Muscle of arm (tissue), 12 donors: ENCODE data around the gene PALLD. TPM values are rescaled to one million over a fixed set of nuclear protein-coding genes. Genes with fewer than 3 reads are reported as not detected.

Experiments used
- DNase-seq: peaks from one replicate; pipeline ENCODE4 v3.0.0-alpha.2; 2013
- polyA plus RNA-seq, 12 donors: library from polyadenylated mRNA; unstranded; fragments of 120-200 nt; gene quantifications; one replicate each; pipeline ENCODE4 v1.2.1, GENCODE V29; 2013; ENCODE audit not compliant: insufficient read length in 12 of 12

PALLD gene
- polyA plus RNA-seq, 12 donors, result 114 to 205 (median 160) TPM; not detected in 1

DNA sequence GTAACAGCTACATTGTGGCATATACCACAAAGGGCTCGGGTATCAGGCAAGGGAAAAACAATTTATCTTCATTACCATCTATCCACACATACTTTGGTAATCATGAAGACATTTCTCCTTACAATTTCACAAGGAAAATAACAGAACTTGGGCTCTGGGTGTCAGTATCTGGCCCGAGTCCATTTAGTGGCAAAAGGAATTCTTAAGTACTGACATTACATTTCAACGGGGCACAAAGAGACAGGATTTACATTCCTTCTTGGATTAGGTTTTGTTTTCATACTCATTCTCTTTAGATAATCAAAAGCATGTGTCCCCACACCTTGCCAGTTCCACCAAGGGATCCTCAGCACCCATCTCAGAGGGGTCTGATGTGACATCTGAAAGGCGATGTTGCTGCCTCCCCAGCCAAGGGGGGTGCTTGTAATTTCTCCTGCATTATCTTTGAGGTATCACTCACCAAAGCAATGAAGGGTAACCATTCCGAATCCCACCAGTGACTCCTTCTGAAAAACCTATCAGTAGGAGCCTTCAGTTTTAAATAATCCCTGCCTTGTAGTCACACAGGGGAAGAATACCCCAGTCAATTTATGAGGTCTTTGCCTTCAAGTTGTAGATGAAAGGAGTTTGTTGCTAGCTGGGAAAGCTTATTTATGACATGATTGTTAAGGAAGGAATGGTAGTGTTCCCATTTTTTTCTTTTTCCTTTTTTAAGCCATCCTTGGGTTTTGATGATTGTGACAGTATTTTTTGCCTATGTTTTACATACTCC is 118.6 kb downstream of the PALLD start:
- DNase-seq, result no peak

DNA sequence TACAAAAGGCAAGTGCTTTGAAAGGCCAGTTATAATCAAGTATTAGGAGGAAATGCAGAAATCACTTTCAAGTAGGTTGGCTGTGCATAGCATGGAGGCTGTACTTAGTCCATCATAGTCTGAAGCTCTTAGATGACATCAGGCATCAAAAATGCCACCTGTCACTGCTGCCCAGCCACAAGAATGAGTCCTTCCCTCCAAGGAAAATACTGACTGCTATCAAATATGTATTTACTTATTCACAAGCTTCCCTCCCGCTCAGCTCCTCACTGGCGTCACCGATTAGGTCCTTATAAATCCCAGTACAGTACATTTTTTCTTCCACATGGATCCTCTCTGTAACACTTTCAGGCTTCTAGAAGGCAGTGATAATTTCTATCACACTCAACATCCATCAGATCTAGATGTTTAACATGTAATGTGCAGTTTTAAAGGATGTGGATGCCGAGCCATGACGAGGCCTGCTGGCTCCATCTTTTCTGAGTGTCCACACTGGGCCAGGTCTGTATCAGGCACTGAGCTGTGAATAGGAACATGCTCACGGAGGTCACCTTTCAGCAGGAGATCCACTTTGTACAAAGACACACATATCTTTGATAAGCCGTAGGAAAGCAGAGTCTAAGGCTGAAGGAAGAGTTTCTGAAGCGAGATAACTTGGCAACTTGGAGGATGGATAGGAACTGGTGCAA is 121.9 kb downstream of the PALLD start:
- no peak for DNase-seq

DNA sequence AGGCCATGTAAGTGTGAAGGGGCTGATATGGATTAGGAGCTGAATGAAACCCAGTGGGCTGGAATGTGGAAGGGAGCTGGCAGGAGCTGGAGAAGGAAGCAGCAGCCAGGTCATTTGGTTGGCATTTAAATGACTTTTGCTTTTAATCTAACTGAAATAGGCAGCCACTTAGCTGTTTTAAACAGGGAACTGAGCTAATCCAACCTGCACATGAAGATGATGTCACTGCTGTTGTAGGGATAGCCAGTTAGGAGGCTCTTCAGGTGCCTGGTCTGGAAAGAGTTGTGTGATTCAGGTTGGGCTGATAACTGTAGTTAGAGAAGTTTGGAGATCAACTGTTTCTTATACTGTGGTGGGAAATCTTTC is 122.4 kb downstream of the PALLD start:
- DNase-seq, result no peak

DNA sequence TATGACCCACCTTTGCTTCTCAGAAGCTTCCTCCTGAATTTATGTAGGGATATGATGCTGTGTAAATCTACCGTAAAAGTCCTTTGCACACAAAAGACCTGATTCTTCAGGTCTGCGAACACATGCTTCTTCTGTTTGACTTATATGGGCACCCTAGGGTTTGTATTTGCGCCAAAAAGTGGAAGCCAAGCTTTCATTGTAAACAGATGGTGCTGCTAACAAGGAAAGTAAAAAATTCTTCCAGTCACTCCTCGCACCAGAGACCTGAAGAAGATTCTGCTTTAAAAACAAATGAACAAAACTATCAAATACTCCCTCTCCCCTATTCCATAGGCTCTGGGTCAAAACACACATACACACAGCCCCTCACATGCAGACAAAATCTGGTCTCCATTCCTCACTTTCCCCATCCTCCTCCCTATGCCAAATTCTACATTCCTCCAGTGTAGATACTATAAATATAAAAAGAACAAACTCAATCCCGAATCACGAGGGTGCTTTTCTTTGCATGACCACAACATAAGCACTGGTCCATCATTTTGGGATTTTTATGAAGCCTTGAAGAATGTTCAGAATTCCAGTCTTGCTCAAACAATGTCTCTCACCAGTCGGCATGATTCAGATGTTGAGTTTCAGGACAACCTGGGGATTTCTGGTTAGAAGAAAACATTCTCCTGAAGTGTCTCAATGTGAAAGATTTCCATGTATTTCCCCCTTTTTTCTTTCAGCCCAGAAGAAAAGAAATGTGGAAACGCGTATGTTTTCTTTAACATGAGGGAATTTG is 125.1 kb downstream of the PALLD start:
- DNase-seq, result no peak

DNA sequence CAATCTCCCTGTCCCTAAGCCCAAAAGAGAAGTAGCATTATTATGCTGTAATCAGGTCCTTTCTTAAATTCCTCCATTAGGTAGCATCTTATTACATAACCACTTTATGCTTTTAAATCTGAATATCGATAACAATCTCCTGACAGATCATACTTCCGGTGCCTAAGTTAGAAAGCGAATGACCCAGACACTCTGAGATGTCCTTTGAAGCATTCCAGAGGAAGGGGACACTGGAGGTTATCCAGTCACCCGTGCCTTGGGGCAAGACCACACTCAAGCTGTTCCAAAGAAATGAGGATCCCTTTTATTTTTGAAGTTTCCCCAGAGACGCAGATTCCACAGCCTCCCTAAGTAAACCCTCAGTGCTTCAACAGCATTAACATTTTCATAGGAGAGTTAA is 125.7 kb downstream of the PALLD start:
- no peak for DNase-seq

- no peak for DNase-seq
These were observed 126.2 kb downstream of the PALLD start for GRCh38 chr4:168623011-168623410.

DNA sequence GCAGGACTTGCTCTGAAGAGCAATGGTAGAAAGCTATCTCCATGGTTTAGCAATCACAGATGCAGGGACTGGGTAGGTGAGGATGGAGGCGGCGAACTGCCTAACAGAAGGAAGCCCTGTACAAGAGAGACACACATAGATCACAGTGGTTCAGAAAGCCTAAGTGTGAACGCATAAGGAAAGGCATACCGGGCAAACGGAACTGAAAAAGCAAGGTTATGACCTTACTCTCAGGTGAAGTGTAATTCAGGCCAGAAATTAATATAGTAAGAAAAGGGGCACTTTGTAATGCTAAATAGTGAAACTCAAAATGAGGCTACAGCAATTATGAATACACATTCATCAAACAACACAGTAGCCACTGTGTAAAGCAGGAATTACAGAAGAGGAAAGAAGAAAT is 126.6 kb downstream of the PALLD start:
- no peak for DNase-seq

- DNase-seq, result no peak
These were observed 131.4 kb downstream of the PALLD start for GRCh38 chr4:168628251-168628650.

- DNase-seq, result no peak
These were observed 132.7 kb downstream of the PALLD start for GRCh38 chr4:168629566-168629965.

DNA sequence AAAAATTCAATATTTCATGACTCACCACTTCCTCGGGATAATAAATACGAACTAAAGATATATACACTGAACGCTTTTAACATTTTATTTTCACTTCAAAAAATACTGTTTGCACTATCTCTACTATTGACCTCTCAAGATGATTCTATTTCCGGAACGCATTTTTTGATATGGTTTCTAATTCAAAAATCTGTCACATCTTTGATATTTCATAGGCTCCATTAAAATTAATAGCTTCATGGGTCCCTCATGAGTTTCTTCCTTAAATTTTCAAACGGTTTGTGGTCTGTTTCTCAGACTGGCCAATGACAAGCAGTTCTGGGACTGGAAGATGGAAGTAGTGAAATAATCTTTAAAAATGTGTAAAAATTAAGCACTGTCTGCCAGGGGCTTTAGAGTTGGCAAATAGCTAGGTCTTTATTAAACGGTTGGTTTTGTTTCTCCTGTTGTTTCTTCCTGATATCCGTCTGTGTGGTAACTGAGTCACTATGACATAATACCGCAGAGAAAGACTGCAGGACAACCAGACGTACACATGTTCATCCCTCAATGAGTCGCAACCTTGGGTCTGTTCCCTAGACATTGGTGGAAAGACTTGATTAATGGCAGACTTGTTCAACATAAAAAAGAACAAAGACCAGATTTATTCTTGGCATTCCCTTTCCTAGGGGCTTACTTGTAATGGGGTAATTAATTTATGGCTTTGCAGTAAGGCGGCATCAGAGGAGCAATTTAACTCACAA is 133.8 kb downstream of the PALLD start:
- no peak for DNase-seq

- peak; percentile 81 for DNase-seq
These were observed 134.7 kb downstream of the PALLD start for GRCh38 chr4:168631241-168632162.

DNA sequence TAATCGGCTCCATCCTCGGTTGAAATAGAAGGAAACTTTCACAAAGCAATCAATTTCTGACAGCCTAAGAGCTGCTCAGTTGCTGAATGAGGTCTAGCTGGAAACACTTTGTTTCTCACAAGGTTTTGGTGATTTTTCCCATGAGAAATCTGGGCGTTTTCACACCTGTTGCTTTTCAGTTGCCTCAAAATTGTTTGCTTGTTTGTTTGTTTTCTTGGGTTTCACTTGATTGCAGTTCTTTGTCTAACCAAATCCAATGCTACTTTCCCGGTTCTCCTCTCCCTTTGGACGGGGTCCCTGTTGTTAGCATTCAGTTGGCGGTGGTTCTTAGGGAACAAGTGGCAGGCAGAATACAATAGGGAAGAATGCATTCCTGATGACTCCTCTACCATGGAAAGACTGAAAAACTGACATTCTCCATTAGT is 135.5 kb downstream of the PALLD start:
- DNase-seq, result peak; percentile 62

DNA sequence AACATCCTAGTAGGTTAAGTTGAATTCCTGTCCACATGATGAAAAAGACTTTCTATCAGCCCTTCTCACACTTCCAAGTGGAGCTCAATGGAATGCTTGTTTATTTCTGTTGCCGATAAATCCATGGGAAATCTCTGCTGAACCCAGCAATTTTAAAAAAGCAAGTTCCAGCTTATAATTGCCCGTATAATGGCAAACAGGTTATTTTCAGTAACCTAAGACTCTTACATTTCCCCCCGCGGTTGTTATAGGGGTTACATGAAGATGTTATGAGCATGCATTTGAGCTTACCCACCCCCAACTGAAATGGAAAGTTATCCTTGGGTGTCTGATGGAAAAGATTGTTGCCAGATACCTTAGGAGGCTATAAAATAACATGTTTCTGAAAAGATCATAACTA is 136.2 kb downstream of the PALLD start:
- no peak for DNase-seq

GRCh38 chr4:168633496-168633895 is 136.6 kb downstream of the PALLD start:
- DNase-seq, result no peak

GRCh38 chr4:168634276-168634802 is 137.5 kb downstream of the PALLD start:
- peak; percentile 66 for DNase-seq

- no peak for DNase-seq
These were observed 139.2 kb downstream of the PALLD start for GRCh38 chr4:168636040-168636439.

DNA sequence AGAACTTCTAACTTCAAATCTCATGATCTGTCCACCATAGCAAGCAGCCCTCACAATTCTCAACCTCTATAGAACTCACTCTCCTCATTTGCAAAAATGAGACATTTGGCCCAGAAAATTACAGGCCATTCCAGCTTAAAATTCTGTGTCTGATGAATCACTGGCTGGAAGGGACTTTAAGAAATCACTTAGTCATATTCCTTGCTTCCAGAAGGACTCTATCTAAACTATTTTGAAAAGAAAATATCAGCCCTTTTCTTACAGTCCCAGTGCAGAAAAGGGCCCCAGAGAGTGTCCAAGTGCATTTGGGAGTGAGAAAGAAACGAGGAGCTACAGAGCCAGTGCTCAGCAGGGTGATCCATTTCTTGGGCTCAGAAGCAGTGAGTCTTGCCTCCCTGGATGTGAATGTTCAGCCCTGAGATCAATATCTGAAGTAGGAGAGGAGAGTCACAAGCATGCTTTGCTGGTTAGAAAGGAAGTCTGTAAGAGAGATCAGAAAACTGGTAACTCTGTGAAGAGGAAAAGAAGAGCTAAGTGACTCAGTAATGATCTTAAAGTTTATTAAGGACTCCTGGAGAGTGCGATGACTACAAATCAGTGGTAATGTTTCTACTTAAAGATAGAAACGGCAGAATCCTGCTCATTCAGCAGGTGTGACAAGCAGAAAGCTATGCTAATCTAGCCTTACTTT is 139.8 kb downstream of the PALLD start:
- no peak for DNase-seq

DNA sequence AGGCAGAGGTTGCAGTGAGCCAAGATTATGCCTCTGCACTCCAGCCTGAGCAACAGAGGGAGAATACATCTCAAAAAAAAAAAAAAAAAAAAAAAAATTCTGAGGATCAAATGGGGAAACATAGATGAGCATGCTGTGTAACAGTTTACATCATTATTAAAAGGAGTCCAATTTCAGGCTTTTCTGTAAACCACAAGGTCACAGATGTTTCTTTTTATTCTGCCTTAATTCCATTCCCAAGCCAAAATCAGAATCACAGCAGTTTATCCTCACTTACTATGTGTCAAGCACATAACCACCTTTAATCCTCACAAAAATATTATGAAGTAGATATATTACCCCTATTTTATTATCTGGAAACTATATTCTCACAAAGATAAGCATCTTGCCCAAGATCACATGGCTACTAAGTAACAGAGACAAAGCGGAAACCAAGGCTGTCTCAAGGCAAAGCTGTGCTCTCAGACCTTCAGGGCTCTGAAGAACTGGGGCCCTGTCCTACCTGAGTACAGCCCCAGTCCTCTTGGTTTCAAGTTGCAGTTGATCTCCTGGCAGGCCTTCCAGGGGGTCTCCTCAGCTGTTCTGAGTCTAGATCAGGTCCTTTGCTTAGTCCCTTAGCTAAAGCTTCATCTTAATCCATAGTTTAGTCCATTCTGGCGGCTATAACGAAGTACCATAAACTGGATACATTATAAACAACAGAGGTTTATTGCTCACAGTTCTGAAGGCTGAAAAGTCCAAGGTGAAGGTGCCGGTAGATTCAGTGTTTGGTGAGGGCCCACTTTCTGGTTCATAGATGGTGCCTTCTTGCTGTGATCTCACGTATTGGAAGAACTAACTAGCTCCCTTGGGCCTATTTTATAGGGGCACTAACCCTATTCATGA is 141.3 kb downstream of the PALLD start:
- DNase-seq, result no peak

- no peak for DNase-seq
These were observed 143.1 kb downstream of the PALLD start for GRCh38 chr4:168639914-168640313.
